Endothelial cell of umbilical vein (primary cell): ENCODE data around the gene ZNF423. TPM values are rescaled to one million over a fixed set of nuclear protein-coding genes. Genes with fewer than 3 reads are reported as not detected.

Experiments used
- BruUV-seq: library from RNA; stranded (reverse); fragments of 400-500 nt; replicated peaks from 2 replicates; lab custom pipeline; 2021; lab: Mats Ljungman, UMichigan
- CTCF ChIA-PET: fragments of 300-600, 350-600 bp; sonication (Branson Sonifier 250); formaldehyde crosslinking; loops from one replicate; lab custom pipeline; 2021; ENCODE audit warnings: antibody characterized with exemption, inconsistent platforms; lab: Charles Lee
- POLR2A ChIA-PET: fragments of 300-600, 350-600 bp; sonication (Branson Sonifier 250); formaldehyde crosslinking; loops from one replicate; lab custom pipeline; 2021; ENCODE audit warnings: antibody characterized with exemption, inconsistent platforms; lab: Charles Lee
- DNase-seq: peaks from one replicate; pipeline ENCODE4 v3.0.0-alpha.2; 2011; ENCODE audit warnings: low read depth, low spot score
- FAIRE-seq: peaks from 2 replicates; lab custom pipeline; 2011; peaks lifted over from hg19 to GRCh38; lab: Jason Lieb, UNC
- H2AFZ ChIP-seq: 2 replicates; pipeline ENCODE4 v1.6.0; 2012; ENCODE audit warnings: low read depth, low read length, control low read depth, inconsistent platforms
- H3K27ac ChIP-seq: 2 replicates; pipeline ENCODE4 v1.5.1; 2011; ENCODE audit warnings: low read depth, mild to moderate bottlenecking, control low read depth, low read length, moderate library complexity; ENCODE audit not compliant: insufficient read depth
- H3K27me3 ChIP-seq, 2 experiments: 2 replicates each; pipeline versions ENCODE4 v1.6.0 to v1.6.1; 2011; ENCODE audit warnings: low read length in 2 of 2, mixed read lengths in 1 of 2; ENCODE audit not compliant: control insufficient read depth in 2 of 2, insufficient read depth in 2 of 2
- H3K36me3 ChIP-seq, 2 experiments: 2 replicates in 1 of 2; 3 replicates in 1 of 2; pipeline ENCODE4 v1.5.1; 2011; ENCODE audit warnings: low read length in 2 of 2, mild to moderate bottlenecking in 1 of 2, moderate library complexity in 1 of 2; ENCODE audit not compliant: control insufficient read depth in 2 of 2, insufficient read depth in 2 of 2; ENCODE audit errors: extremely low read depth in 1 of 2
- H3K4me1 ChIP-seq: 3 replicates; pipeline ENCODE4 v1.5.1; 2011; ENCODE audit warnings: mild to moderate bottlenecking, low read length; ENCODE audit not compliant: control insufficient read depth, insufficient read depth; ENCODE audit errors: extremely low read depth
- H3K4me2 ChIP-seq: 2 replicates; pipeline ENCODE4 v1.6.1; 2011; ENCODE audit warnings: low read length, control low read depth, mixed read lengths; ENCODE audit not compliant: insufficient read depth
- H3K4me3 ChIP-seq, 3 experiments: fragments of 200-600 bp in 1 of 3; sonication (generic), shearing (Covaris generic) in 1 of 3; replicated peaks in 1 of 3; 2 replicates each; pipeline ENCODE4 v1.5.1; 2011 to 2016; ENCODE audit warnings: control low read depth in 3 of 3, low read length in 3 of 3, mild to moderate bottlenecking in 2 of 3, inconsistent platforms in 1 of 3, low read depth in 1 of 3, moderate library complexity in 1 of 3; ENCODE audit not compliant: insufficient read depth in 1 of 3
- H3K79me2 ChIP-seq: 2 replicates; pipeline ENCODE4 v1.6.0; 2012; ENCODE audit warnings: low read length, inconsistent platforms; ENCODE audit not compliant: control insufficient read depth, insufficient read depth
- H3K9ac ChIP-seq: replicated peaks from 2 replicates; pipeline ENCODE3; 2011; ENCODE audit warnings: low read length, control low read depth; ENCODE audit not compliant: insufficient read depth; ENCODE audit errors: extremely low read depth
- H3K9me1 ChIP-seq: replicated peaks from 3 replicates; pipeline ENCODE4 v1.6.0; 2011; ENCODE audit warnings: mild to moderate bottlenecking, low read length; ENCODE audit not compliant: control insufficient read depth, insufficient read depth; ENCODE audit errors: extremely low read depth
- H3K9me3 ChIP-seq: replicated peaks from 2 replicates; pipeline ENCODE4 v1.5.1; 2012; ENCODE audit warnings: low read length, inconsistent platforms; ENCODE audit not compliant: control insufficient read depth, insufficient read depth
- H4K20me1 ChIP-seq: replicated peaks from 2 replicates; pipeline ENCODE3; 2011; ENCODE audit warnings: mild to moderate bottlenecking, low read length; ENCODE audit not compliant: control insufficient read depth, insufficient read depth; ENCODE audit errors: extremely low read depth
- CTCF ChIP-seq, 2 donors: IDR thresholded peaks; 1 replicate in 1 of 2; 2 replicates in 1 of 2; pipeline ENCODE4 v1.5.1; 2011; ENCODE audit warnings: low read length in 2 of 2, mild to moderate bottlenecking in 2 of 2, moderate library complexity in 2 of 2, control low read depth in 1 of 2, inconsistent platforms in 1 of 2, low read depth in 1 of 2; ENCODE audit not compliant: insufficient read depth in 1 of 2; ENCODE audit errors: extremely low read depth in 1 of 2
- EZH2 ChIP-seq: IDR thresholded peaks from 2 replicates; pipeline ENCODE4 v1.6.1; 2012; ENCODE audit warnings: borderline replicate concordance, low read depth, mild to moderate bottlenecking, moderate library complexity, low read length, inconsistent platforms; ENCODE audit not compliant: severe bottlenecking
- FOS ChIP-seq: IDR thresholded peaks from 2 replicates; pipeline ENCODE4 v1.6.1; 2011; ENCODE audit warnings: mild to moderate bottlenecking, low read length, moderate library complexity, borderline replicate concordance; ENCODE audit not compliant: insufficient read depth
- GATA2 ChIP-seq: IDR thresholded peaks from 2 replicates; pipeline ENCODE4 v1.7.0; 2011; ENCODE audit warnings: low read depth, mild to moderate bottlenecking, moderate library complexity, mixed read lengths, low read length; ENCODE audit not compliant: insufficient read length, insufficient read depth
- JUN ChIP-seq: IDR thresholded peaks from 2 replicates; pipeline ENCODE4 v1.6.1; 2011; ENCODE audit warnings: borderline replicate concordance, low read depth; ENCODE audit not compliant: insufficient read length, insufficient read depth
- MAX ChIP-seq: IDR thresholded peaks from 2 replicates; pipeline ENCODE4 v1.6.1; 2011; ENCODE audit not compliant: insufficient read depth, insufficient read length
- MYC ChIP-seq: IDR thresholded peaks from one replicate; pipeline ENCODE4 v1.6.1; 2011; ENCODE audit warnings: mild to moderate bottlenecking, low read depth, low read length
- POLR2A ChIP-seq: IDR thresholded peaks from 2 replicates; pipeline ENCODE4 v1.6.1; 2012; ENCODE audit warnings: low read depth, mild to moderate bottlenecking, control low read depth, low read length
- POLR2AphosphoS5 ChIP-seq: IDR thresholded peaks from 2 replicates; pipeline ENCODE4 v1.6.1; 2012; ENCODE audit warnings: low read depth, mild to moderate bottlenecking, control low read depth, low read length, moderate library complexity; ENCODE audit not compliant: insufficient read depth
- dilution Hi-C: fragments of 300-500 bp; cut with MboI; formaldehyde crosslinking; loops from one replicate; pipeline ENCODE4 v1.15.0; 2019; ENCODE audit warnings: low sequenced_read_pairs; ENCODE audit not compliant: extremely low pct_ligation_motif_present
- intact Hi-C: fragments of 100-400 bp; cut with micrococcal nuclease; formaldehyde crosslinking; loops from one replicate; pipeline ENCODE4 v1.10.0; 2022
- polyA plus RNA-seq, 4 experiments: library from polyadenylated mRNA; depleted of rRNA in 3 of 4; stranded (reverse) in 3 of 4; unstranded in 1 of 4; fragments of >200 nt; gene quantifications; 2 replicates each; pipeline versions ENCODE4 v1.2.1 to v1.2.3, GENCODE V29; 2011 to 2012; ENCODE audit warnings: missing spikeins in 1 of 4
- total RNA-seq: library from RNA; stranded (reverse); gene quantifications from 2 replicates; pipeline ENCODE4 v1.2.3, GENCODE V29; 2021

The ZNF423 gene
- total and polyA plus RNA-seq, 2 donors (not counting 3 experiments of a cell fraction or from before 2014, with no cell fraction given): 2.2 to 8.1 TPM

- H3K4me1 ChIP-seq: no peaks in the 10 kb centered on the region
- no peaks in the 10 kb centered on the region for H3K9me1 ChIP-seq
- H3K27ac ChIP-seq: no peak overlapping the region
- ChIA-PET POLR2A (no interaction called here), CTCF (interaction anchor here (1.3 kb wide), 1 partner anchor 24 kb away, joined by 3 read pairs; no protein-coding TSS in a partner anchor)
- no peak overlapping the region for H3K4me3 ChIP-seq
- no peak overlapping the region for H2AFZ ChIP-seq
- no peak for DNase-seq
- no TSS peak for BruUV-seq
- dilution Hi-C loops (no loop called here), intact Hi-C loops (no loop called here)
- no peaks in the 10 kb centered on the region for H3K9me3 ChIP-seq
- no peak for FAIRE-seq
- H3K4me2 ChIP-seq: no peak overlapping the region
- H3K36me3 ChIP-seq: no peaks in the 10 kb centered on the region
- H3K9ac ChIP-seq: no peak overlapping the region
- H4K20me1 ChIP-seq: no peaks in the 10 kb centered on the region
- no peaks in the 10 kb centered on the region for H3K79me2 ChIP-seq
- TF ChIP-seq POLR2A: no peak
- no peak for TF ChIP-seq MAX
- no peak for TF ChIP-seq EZH2
- TF ChIP-seq POLR2AphosphoS5: no peak
- TF ChIP-seq CTCF (IDR thresholded peaks at IDR 0.05; ENCODE audit: extremely low read depth in 1 of 2, insufficient read depth in 1 of 2, low read depth in 1 of 2, low read length in 2 of 2): no peak
- TF ChIP-seq GATA2: no peak
- TF ChIP-seq MYC: no peak
- TF ChIP-seq JUN: no peak
- TF ChIP-seq FOS: no peak
- H3K27me3 ChIP-seq: no peaks in the 10 kb centered on the region
Measured at GRCh38 chr16:49900875-49901274, 45.0 kb upstream of the ZNF423 start.
